Fibroblast of lung (primary cell): Measurements from ENCODE around the gene COLGALT1.
A peak's percentile ranks its signal among the peaks of the same experiment; 100 is the strongest.

Experiments
- CTCF ChIP-seq, 2 donors: IDR thresholded peaks in 1 of 2; conservative IDR thresholded peaks in 1 of 2; 1 replicate in 1 of 2; 2 replicates in 1 of 2; pipeline ENCODE4 v1.5.1; 2011 to 2012; ENCODE audit warnings: low read length in 2 of 2, control low read depth in 1 of 2, inconsistent platforms in 1 of 2, low read depth in 1 of 2, mild to moderate bottlenecking in 1 of 2
- EZH2 ChIP-seq: IDR thresholded peaks from 2 replicates; pipeline ENCODE4 v1.5.1; 2012; ENCODE audit warnings: low read length, control low read depth, mild to moderate bottlenecking; ENCODE audit errors: missing control alignments

GRCh38 chr19:17539238-17540117 is 16.0 kb upstream of the COLGALT1 start:
- TF ChIP-seq CTCF (conservative IDR thresholded peaks at IDR 0.05 in 1 of 2, IDR thresholded peaks at IDR 0.05 in 1 of 2; ENCODE audit: low read depth in 1 of 2, low read length in 2 of 2) (peak in 1 of 2 donors; percentile 31), EZH2 (no peak)
